PC-9 (cell line): ENCODE measurements around the gene PPIL4. TPM values are rescaled to one million over a fixed set of nuclear protein-coding genes. Genes with fewer than 3 reads are reported as not detected.

Experiments
- BruUV-seq: library from RNA; stranded (reverse); fragments of 400-500 nt; replicated peaks from 2 replicates; lab custom pipeline; 2021; lab: Mats Ljungman, UMichigan
- CTCF ChIA-PET: fragments of 300-600 bp; sonication (Branson Sonifier 250); formaldehyde crosslinking; loops from one replicate; lab custom pipeline; 2022; ENCODE audit warnings: antibody characterized with exemption; lab: Charles Lee
- POLR2A ChIA-PET: fragments of 300-600 bp; sonication (Branson Sonifier 250); formaldehyde crosslinking; loops from one replicate; lab custom pipeline; 2022; ENCODE audit warnings: antibody characterized with exemption; ENCODE audit not compliant: unreplicated experiment; lab: Charles Lee
- DNase-seq, 2 experiments: peaks; one replicate each; pipeline versions ENCODE4 v3.0.0 to v3.0.0-alpha.2; 2015 to 2022; ENCODE audit warnings: mixed read lengths in 1 of 2
- H2AFZ ChIP-seq: fragments of 200-600 bp; sonication (generic); 2 replicates; pipeline ENCODE4 v1.8.1; 2017; ENCODE audit warnings: antibody characterized with exemption
- H3F3A ChIP-seq: fragments of 200-600 bp; sonication (generic); 2 replicates; pipeline ENCODE4 v1.8.1; 2017; ENCODE audit warnings: antibody characterized with exemption, mild to moderate bottlenecking, low read depth; ENCODE audit not compliant: insufficient read depth
- H3K27ac ChIP-seq: fragments of 200-600 bp; sonication (generic); 2 replicates; pipeline ENCODE4 v1.6.1; 2016; ENCODE audit warnings: mixed run types
- H3K27me3 ChIP-seq: fragments of 200-600 bp; sonication (generic); 2 replicates; pipeline ENCODE4 v1.6.1; 2016; ENCODE audit warnings: low read depth, mixed run types; ENCODE audit not compliant: insufficient read depth
- H3K36me3 ChIP-seq: fragments of 200-600 bp; sonication (generic); 2 replicates; pipeline ENCODE4 v1.6.1; 2016; ENCODE audit warnings: low read depth, mixed run types
- H3K4me1 ChIP-seq: fragments of 200-600 bp; sonication (generic); replicated peaks from 2 replicates; pipeline ENCODE4 v1.6.1; 2016; ENCODE audit warnings: mixed run types; ENCODE audit not compliant: insufficient read depth
- H3K4me2 ChIP-seq: fragments of 200-600 bp; sonication (generic); 2 replicates; pipeline ENCODE4 v1.6.1; 2017; ENCODE audit warnings: mixed run types
- H3K4me3 ChIP-seq: fragments of 200-600 bp; sonication (generic); 2 replicates; pipeline ENCODE4 v1.6.1; 2016; ENCODE audit warnings: mixed run types
- H3K79me2 ChIP-seq: fragments of 200-600 bp; sonication (generic); 2 replicates; pipeline ENCODE4 v1.6.1; 2017; ENCODE audit warnings: low read depth, mixed run types
- H3K9me2 ChIP-seq: fragments of 200-600 bp; sonication (generic); 2 replicates; pipeline ENCODE4 v1.8.1; 2017; ENCODE audit warnings: mild to moderate bottlenecking; ENCODE audit not compliant: insufficient read depth
- H3K9me3 ChIP-seq: fragments of 200-600 bp; sonication (generic); 2 replicates; pipeline ENCODE4 v1.8.1; 2016; ENCODE audit warnings: low read depth; ENCODE audit not compliant: insufficient read depth
- H4K20me1 ChIP-seq: fragments of 200-600 bp; sonication (generic); 2 replicates; pipeline ENCODE4 v1.8.1; 2017; ENCODE audit not compliant: insufficient read depth
- EZH2 ChIP-seq: fragments of 200-600 bp; sonication (generic); IDR thresholded peaks from 2 replicates; pipeline ENCODE4 v1.8.0; 2017; ENCODE audit warnings: antibody characterized with exemption, low read depth
- intact Hi-C: fragments of 100-400 bp; cut with micrococcal nuclease; formaldehyde crosslinking; loops from one replicate; pipeline ENCODE4 v1.10.0; 2022; ENCODE audit not compliant: unreplicated experiment
- total RNA-seq: library from RNA; stranded (reverse); gene quantifications from 2 replicates; pipeline ENCODE4 v1.2.3, GENCODE V29; 2021
- TF ChIP-seq, protein P1 (sequence below): fragments of 200-600 bp; sonication (generic); conservative IDR thresholded peaks from 2 replicates; pipeline ENCODE4 v1.6.1; 2017; ENCODE audit warnings: mixed run types, antibody characterized with exemption, mild to moderate bottlenecking, moderate library complexity

PPIL4 gene
- total RNA-seq, 1 experiment from 2014 or later: 13.5 TPM

DNA sequence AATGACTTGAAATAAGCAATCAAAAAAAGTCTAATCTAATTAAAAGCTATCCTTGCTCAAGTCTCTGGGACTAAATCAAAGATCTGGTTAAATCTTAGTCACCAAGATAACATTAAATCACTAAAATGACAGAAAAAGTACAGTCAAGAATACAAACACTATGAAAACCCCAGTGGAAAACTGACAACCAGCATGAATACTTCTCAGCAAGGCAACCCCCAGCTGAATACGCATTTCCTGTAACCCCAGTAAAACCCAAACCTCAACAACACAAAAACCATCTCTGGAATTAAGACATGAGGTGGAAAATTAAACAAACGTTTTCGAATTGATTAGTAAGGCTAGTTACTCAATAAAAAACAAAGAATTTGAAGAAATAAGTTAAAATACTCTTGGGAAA, 37.4 kb downstream of the PPIL4 start:
- Histone ChIP-seq H3K9me3 (no peaks in the 10 kb centered on the region), H3K9me2 (no peaks in the 10 kb centered on the region), H3F3A (no peaks in the 10 kb centered on the region), H3K4me2 (no peak overlapping the region), H3K4me3 (no peak overlapping the region), H3K27me3 (no peaks in the 10 kb centered on the region), H3K27ac (no peak overlapping the region), H3K36me3 (peaks cover 6% of the 10 kb centered on the region; the same call in 1 of the 2 replicates), H4K20me1 (no peaks in the 10 kb centered on the region), H3K4me1 (no peaks in the 10 kb centered on the region), H3K79me2 (no peaks in the 10 kb centered on the region), H2AFZ (no peak overlapping the region)
- CTCF ChIA-PET: no interaction called here
- POLR2A ChIA-PET: no interaction called here
- TF ChIP-seq EZH2: no peak
- TF ChIP-seq, protein P1, sequence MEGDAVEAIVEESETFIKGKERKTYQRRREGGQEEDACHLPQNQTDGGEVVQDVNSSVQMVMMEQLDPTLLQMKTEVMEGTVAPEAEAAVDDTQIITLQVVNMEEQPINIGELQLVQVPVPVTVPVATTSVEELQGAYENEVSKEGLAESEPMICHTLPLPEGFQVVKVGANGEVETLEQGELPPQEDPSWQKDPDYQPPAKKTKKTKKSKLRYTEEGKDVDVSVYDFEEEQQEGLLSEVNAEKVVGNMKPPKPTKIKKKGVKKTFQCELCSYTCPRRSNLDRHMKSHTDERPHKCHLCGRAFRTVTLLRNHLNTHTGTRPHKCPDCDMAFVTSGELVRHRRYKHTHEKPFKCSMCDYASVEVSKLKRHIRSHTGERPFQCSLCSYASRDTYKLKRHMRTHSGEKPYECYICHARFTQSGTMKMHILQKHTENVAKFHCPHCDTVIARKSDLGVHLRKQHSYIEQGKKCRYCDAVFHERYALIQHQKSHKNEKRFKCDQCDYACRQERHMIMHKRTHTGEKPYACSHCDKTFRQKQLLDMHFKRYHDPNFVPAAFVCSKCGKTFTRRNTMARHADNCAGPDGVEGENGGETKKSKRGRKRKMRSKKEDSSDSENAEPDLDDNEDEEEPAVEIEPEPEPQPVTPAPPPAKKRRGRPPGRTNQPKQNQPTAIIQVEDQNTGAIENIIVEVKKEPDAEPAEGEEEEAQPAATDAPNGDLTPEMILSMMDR: no peak
- intact Hi-C loops: no loop called here
- DNase-seq: no peak
- BruUV-seq: no TSS peak

DNA sequence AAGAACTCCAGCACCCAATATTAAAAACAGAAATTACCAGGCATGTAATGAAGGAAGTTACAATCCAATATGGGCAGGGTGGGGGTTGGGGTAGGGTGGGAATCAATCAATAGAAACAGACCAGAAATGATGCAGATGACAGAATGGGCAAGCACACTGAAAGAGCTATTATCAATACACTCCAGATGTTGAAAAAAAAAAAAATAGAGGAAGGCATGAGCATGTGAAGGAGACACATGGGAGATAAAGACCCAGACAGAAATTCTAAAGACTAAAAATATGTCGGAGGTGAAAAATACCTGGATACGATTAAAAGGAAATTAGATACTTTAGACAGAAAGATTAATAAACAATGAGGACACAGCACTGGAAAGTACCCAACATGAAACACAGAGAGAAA, 42.0 kb downstream of the PPIL4 start:
- Histone ChIP-seq H3K4me2 (no peak overlapping the region), H3F3A (no peaks in the 10 kb centered on the region), H2AFZ (no peak overlapping the region), H4K20me1 (no peaks in the 10 kb centered on the region), H3K4me3 (no peak overlapping the region), H3K9me3 (no peaks in the 10 kb centered on the region), H3K4me1 (no peaks in the 10 kb centered on the region), H3K79me2 (no peaks in the 10 kb centered on the region), H3K36me3 (peaks cover 6% of the 10 kb centered on the region; the same call in 1 of the 2 replicates), H3K27ac (no peak overlapping the region), H3K9me2 (no peaks in the 10 kb centered on the region), H3K27me3 (no peaks in the 10 kb centered on the region)
- CTCF ChIA-PET: interaction anchor here (0.6 to 0.7 kb wide), 2 partner anchors 422 to 441 kb away, joined by 3 read pairs; no protein-coding TSS in a partner anchor
- intact Hi-C loops: no loop called here
- no TSS peak for BruUV-seq
- TF ChIP-seq, protein P1: no peak
- TF ChIP-seq EZH2: no peak
- DNase-seq: no peak
- POLR2A ChIA-PET: no interaction called here

DNA sequence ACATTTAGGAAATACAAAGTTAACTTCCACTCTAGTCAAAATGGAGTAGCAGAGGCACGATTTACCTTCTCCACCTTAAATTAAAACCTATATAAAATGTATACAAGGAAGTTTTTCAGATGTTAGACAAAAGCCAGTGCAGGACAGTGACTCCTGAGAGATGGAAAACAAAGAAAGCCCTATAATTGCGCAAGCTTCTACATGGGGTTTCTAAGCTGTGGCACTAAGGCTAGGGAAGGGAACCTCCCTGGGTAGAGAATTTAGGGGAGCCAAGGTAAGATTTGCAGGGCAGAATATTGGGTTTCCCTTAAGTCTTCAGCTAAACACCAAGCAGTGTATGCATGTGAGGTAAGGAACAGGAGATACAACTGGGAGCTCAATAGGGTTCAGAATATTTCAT, 42.6 kb downstream of the PPIL4 start:
- Histone ChIP-seq H3K4me2 (no peak overlapping the region), H3K79me2 (no peaks in the 10 kb centered on the region), H3K4me3 (no peak overlapping the region), H3K9me2 (no peaks in the 10 kb centered on the region), H3F3A (no peaks in the 10 kb centered on the region), H3K9me3 (0 out of 2 replicates have a peak, but pooled peaks cover 2% of the 10 kb centered on the region), H2AFZ (no peak overlapping the region), H3K27me3 (no peaks in the 10 kb centered on the region), H4K20me1 (no peaks in the 10 kb centered on the region), H3K27ac (no peak overlapping the region), H3K36me3 (peaks cover 6% of the 10 kb centered on the region; the same call in 1 of the 2 replicates), H3K4me1 (no peaks in the 10 kb centered on the region)
- no peak for DNase-seq
- intact Hi-C loops: no loop called here
- ChIA-PET POLR2A (no interaction called here), CTCF (interaction anchor here (0.6 to 0.7 kb wide), 2 partner anchors 421 to 440 kb away, joined by 3 read pairs; no protein-coding TSS in a partner anchor)
- TF ChIP-seq EZH2: no peak
- TF ChIP-seq, protein P1: no peak
- BruUV-seq: no TSS peak
